Activated CD4-positive, alpha-beta T cell treated with anti-CD3 and anti-CD28 coated beads, Interleukin-2, Interleukin-6, amounts not matched to agents 100 ng/mL and 50 ng/mL, durations not matched to agents 16 hours and 8 hours (primary cell): ENCODE results near the gene RPRD2.

ENCODE experiments used
- DNase-seq: peaks from one replicate; pipeline ENCODE4 v3.0.0-alpha.2; 2020

Gene RPRD2

GRCh38 chr1:150515328-150516049, 151.5 kb downstream of the RPRD2 start, which contains the start of gene FALEC:
Gene FALEC (plus strand): TSS chr1:150515752.
- DNase-seq, result peak; percentile 97

- no peak for DNase-seq
Measured at GRCh38 chr1:150516050-150516591, 152.2 kb downstream of the RPRD2 start.

GRCh38 chr1:150516616-150517015, 152.7 kb downstream of the RPRD2 start:
- no peak for DNase-seq

DNA sequence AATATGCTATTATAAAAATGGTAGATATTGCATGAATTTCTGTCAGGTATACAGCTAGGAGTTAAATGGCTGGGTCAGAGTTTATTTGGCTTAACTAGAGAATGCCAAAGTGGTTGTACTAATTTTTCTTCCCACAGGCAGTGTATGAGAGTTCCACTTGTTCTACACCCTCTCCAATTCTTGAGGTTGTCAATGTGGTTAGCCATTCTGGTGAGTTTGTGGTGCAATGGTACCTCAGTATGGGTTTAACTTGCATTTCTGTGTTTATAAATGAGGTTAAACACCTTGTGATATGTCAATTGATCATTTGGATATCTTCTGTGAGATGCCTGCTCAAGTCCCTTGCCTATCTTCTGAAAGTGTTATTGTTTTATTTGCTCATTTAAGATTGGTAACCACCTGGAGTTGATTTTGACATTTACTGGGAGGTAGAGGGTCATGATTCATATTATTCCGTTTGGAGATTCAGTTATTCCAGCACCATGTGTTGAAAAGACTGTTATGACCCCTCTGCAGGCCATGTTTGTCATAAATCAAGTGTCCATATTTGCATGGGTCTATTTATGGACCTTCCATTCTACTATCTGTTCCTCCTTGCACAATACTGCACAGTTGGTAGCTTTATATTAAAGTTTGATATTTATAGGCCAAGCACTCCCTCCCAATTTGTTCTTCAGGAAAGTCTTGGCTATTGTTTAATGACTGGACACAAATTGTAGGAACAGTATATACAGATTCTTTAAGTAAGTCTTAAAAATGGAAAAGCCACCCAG, 157.4 kb downstream of the RPRD2 start:
- DNase-seq, result no peak

- no peak for DNase-seq
Measured at GRCh38 chr1:150525348-150525747, 161.4 kb downstream of the RPRD2 start.
